Body of pancreas (tissue), 4 donors: ENCODE measurements around the gene ENTPD1.

Experiments
- CTCF ChIP-seq, 7 experiments: fragments of 450-650 bp in 4 of 7; fragments of 200-600 bp in 3 of 7; sonication (generic) in 3 of 7; IDR thresholded peaks; one replicate each; pipeline ENCODE4 v1.5.1; 2016 to 2019; ENCODE audit warnings: antibody characterized with exemption in 7 of 7
- POLR2A ChIP-seq, 3 donors: fragments of 450-650 bp; IDR thresholded peaks; one replicate each; pipeline ENCODE4 v1.6.1; 2016; ENCODE audit warnings: antibody characterized with exemption in 3 of 3, mild to moderate bottlenecking in 2 of 3

GRCh38 chr10:95759233-95759826, 3.4 kb downstream of the ENTPD1 start:
- TF ChIP-seq CTCF (IDR thresholded peaks at IDR 0.05), result no peak
- TF ChIP-seq POLR2A (IDR thresholded peaks at IDR 0.05), result no peak
